ENCODE results near the gene ABCD1. TPM values are rescaled to one million over a fixed set of nuclear protein-coding genes. Genes with fewer than 3 reads are reported as not detected.
A peak's percentile ranks its signal among the peaks of the same experiment; 100 is the strongest.

The ABCD1 gene
- total RNA-seq, 1 experiment from 2014 or later = 44.4 TPM

GRCh38 chrX:153769865-153770600, 45.4 kb downstream of the ABCD1 start:
- ATAC-seq (no peak), DNase-seq (no peak)
- Histone ChIP-seq H3K9me2 (replicated peaks; ENCODE audit: low read length) (no peaks in the 10 kb centered on the region), H3K36me3 (ENCODE audit: low read depth, low read length) (peaks cover 2% of the 10 kb centered on the region; the same call in 1 of the 2 replicates), H3K9me3 (ENCODE audit: low read length) (no peaks in the 10 kb centered on the region), H3K9ac (ENCODE audit: low read length) (no peak overlapping the region), H3K4me1 (ENCODE audit: insufficient read depth, low read length) (peaks cover 19% of the 10 kb centered on the region), H3K27me3 (ENCODE audit: low read length) (no peaks in the 10 kb centered on the region), H4K20me1 (ENCODE audit: low read length) (no peaks in the 10 kb centered on the region), H3K4me3 (ENCODE audit: low read length) (no peak overlapping the region), H3K79me2 (ENCODE audit: low read length) (peaks cover 16% of the 10 kb centered on the region), H2AFZ (ENCODE audit: low read length) (no peak overlapping the region), H3K27ac (ENCODE audit: low read length) (no peak overlapping the region), H3K4me2 (ENCODE audit: low read length) (no peak overlapping the region), H3F3A (ENCODE audit: low read length, unreplicated experiment) (no peaks in the 10 kb centered on the region)
- POLR2A ChIA-PET (ENCODE audit: unreplicated experiment) = no interaction called here
- intact Hi-C loops (cut with micrococcal nuclease) = no loop called here
- TSS peak; percentile 8 for BruUV-seq (replicated peaks)
- no peak for TF ChIP-seq CTCF (conservative IDR thresholded peaks at IDR 0.05; ENCODE audit: low read depth, low read length)
- no peak for TF ChIP-seq EZH2phosphoT487 (IDR thresholded peaks at IDR 0.05; ENCODE audit: borderline replicate concordance, low read length)
- TF ChIP-seq EZH2 (IDR thresholded peaks at IDR 0.05; ENCODE audit: low read length, unreplicated experiment) = no peak
- CTCF ChIA-PET = no interaction called here

GRCh38 chrX:153770601-153771414, 46.2 kb downstream of the ABCD1 start:
- H3F3A ChIP-seq (ENCODE audit: low read length, unreplicated experiment) = no peaks in the 10 kb centered on the region
- no peak for TF ChIP-seq CTCF (conservative IDR thresholded peaks at IDR 0.05; ENCODE audit: low read depth, low read length)
- no peak for TF ChIP-seq EZH2phosphoT487 (IDR thresholded peaks at IDR 0.05; ENCODE audit: borderline replicate concordance, low read length)
- no peak for TF ChIP-seq EZH2 (IDR thresholded peaks at IDR 0.05; ENCODE audit: low read length, unreplicated experiment)
- peaks cover 2% of the 10 kb centered on the region; the same call in 1 of the 2 replicates for H3K36me3 ChIP-seq (ENCODE audit: low read depth, low read length)
- no TSS peak for BruUV-seq (replicated peaks)
- no peak overlapping the region for H3K4me3 ChIP-seq (ENCODE audit: low read length)
- H2AFZ ChIP-seq (ENCODE audit: low read length) = no peak overlapping the region
- no peak overlapping the region for H3K4me2 ChIP-seq (ENCODE audit: low read length)
- H3K27me3 ChIP-seq (ENCODE audit: low read length) = no peaks in the 10 kb centered on the region
- H3K9me2 ChIP-seq (replicated peaks; ENCODE audit: low read length) = no peaks in the 10 kb centered on the region
- intact Hi-C loops (cut with micrococcal nuclease) = no loop called here
- H3K4me1 ChIP-seq (ENCODE audit: insufficient read depth, low read length) = peaks cover 11% of the 10 kb centered on the region
- H4K20me1 ChIP-seq (ENCODE audit: low read length) = no peaks in the 10 kb centered on the region
- H3K79me2 ChIP-seq (ENCODE audit: low read length) = peaks cover 8% of the 10 kb centered on the region
- H3K9ac ChIP-seq (ENCODE audit: low read length) = no peak overlapping the region
- no peak overlapping the region for H3K27ac ChIP-seq (ENCODE audit: low read length)
- ATAC-seq (no peak), DNase-seq (no peak)
- CTCF ChIA-PET = no interaction called here
- POLR2A ChIA-PET (ENCODE audit: unreplicated experiment) = no interaction called here
- H3K9me3 ChIP-seq (ENCODE audit: low read length) = no peaks in the 10 kb centered on the region
